GM13977 (cell line): ENCODE data around the gene PREX1.
"Not testable (repeated sequence)": the region's sequence is repeated elsewhere in the genome, so short reads cannot be mapped to it uniquely, and the experiment has no call there.

ENCODE experiments used
- DNase-seq: peaks from one replicate; pipeline ENCODE4 v3.0.0; 2012; ENCODE audit warnings: low spot score
- CTCF ChIP-seq: IDR thresholded peaks from 2 replicates; pipeline ENCODE4 v1.5.1; 2012; ENCODE audit warnings: mild to moderate bottlenecking, control low read depth; ENCODE audit not compliant: insufficient read depth; ENCODE audit errors: extremely low read depth, missing control alignments
- in situ Hi-C: fragments of 300-500 bp; cut with MboI; formaldehyde crosslinking; loops from one replicate; pipeline ENCODE4 v1.12.0; 2022; ENCODE audit warnings: low sequenced_read_pairs, low pct_unique_long_range_greater_than_20kb, mixed read lengths, inconsistent platforms; ENCODE audit not compliant: unreplicated experiment

The PREX1 gene

GRCh38 chr20:48813930-48814546 lies 13.8 kb downstream of the PREX1 start:
- DNase-seq, result no peak
- in situ Hi-C loops, result no loop called here
- TF ChIP-seq CTCF, result no peak

GRCh38 chr20:48813446-48813747 lies 14.4 kb downstream of the PREX1 start:
- in situ Hi-C loops, result no loop called here
- DNase-seq, result no peak
- TF ChIP-seq CTCF, result no peak

- in situ Hi-C loops, result no loop called here
- TF ChIP-seq CTCF, result no peak
- no peak for DNase-seq
Observed at GRCh38 chr20:48812600-48813445, 15.0 kb downstream of the PREX1 start.

GRCh38 chr20:48812114-48812513 lies 15.7 kb downstream of the PREX1 start:
- in situ Hi-C loops, DNase-seq: not testable (repeated sequence)

- in situ Hi-C loops, result no loop called here
- no peak for DNase-seq
- TF ChIP-seq CTCF, result no peak
Observed at GRCh38 chr20:48809673-48810072, 18.1 kb downstream of the PREX1 start.

- DNase-seq, result no peak
- no peak for TF ChIP-seq CTCF
- in situ Hi-C loops, result no loop called here
Observed at GRCh38 chr20:48808382-48809034, 19.3 kb downstream of the PREX1 start.

GRCh38 chr20:48807586-48808381 lies 20.0 kb downstream of the PREX1 start:
- in situ Hi-C loops, result no loop called here
- DNase-seq, result no peak
- no peak for TF ChIP-seq CTCF
